ENCODE data around the gene GAD1. TPM values are rescaled to one million over a fixed set of nuclear protein-coding genes. Genes with fewer than 3 reads are reported as not detected.

GAD1 gene
- total RNA-seq, 1 experiment from 2014 or later = 2.5 TPM

GRCh38 chr2:170817093-170818035 lies 677 bp downstream of the GAD1 start:
- H3K27me3 Mint-ChIP-seq (ENCODE audit: low read depth) = peaks cover 96% of the 10 kb centered on the region
- no peak overlapping the region for H3K27ac Mint-ChIP-seq
- H3K9me3 Mint-ChIP-seq = no peaks in the 10 kb centered on the region
- peaks cover 65% of the 10 kb centered on the region for H3K4me1 Mint-ChIP-seq
- peak overlapping the region; percentile 84 for H3K4me3 Mint-ChIP-seq
- ATAC-seq (no peak), DNase-seq (ENCODE audit: low spot score) (peak; percentile 46)
- no peak for TF ChIP-seq ZSCAN18 (CRISPR knock-in tag; IDR thresholded peaks at IDR 0.05)
- no peak for TF ChIP-seq ATF6 (CRISPR knock-in tag; IDR thresholded peaks at IDR 0.05)
- TF ChIP-seq TEAD4 (CRISPR knock-in tag; IDR thresholded peaks at IDR 0.05) = no peak
- no peak for TF ChIP-seq NR3C1 (CRISPR knock-in tag; conservative IDR thresholded peaks at IDR 0.05; ENCODE audit: low read depth)
- H3K36me3 Mint-ChIP-seq = no peaks in the 10 kb centered on the region
- ChIA-PET POLR2A (no interaction called here), CTCF (interaction anchor here (0.8 to 7.0 kb wide), 21 partner anchors 47 to 582 kb away, joined by 3 to 92 read pairs (median 7); partner anchors contain the start of genes ERICH2, GORASP2 and SP5)

GRCh38 chr2:170818036-170818751 lies 1.5 kb downstream of the GAD1 start:
- H3K4me1 Mint-ChIP-seq = peaks cover 64% of the 10 kb centered on the region
- no peak overlapping the region for H3K27ac Mint-ChIP-seq
- H3K9me3 Mint-ChIP-seq = no peaks in the 10 kb centered on the region
- ATAC-seq (peak; percentile 4), DNase-seq (ENCODE audit: low spot score) (peak; percentile 63)
- ChIA-PET CTCF (interaction anchor here (0.6 to 7.0 kb wide), 11 partner anchors 27 to 494 kb away, joined by 3 to 76 read pairs (median 6); partner anchors contain the start of gene GORASP2), POLR2A (no interaction called here)
- H3K27me3 Mint-ChIP-seq (ENCODE audit: low read depth) = peaks cover 100% of the 10 kb centered on the region
- no peaks in the 10 kb centered on the region for H3K36me3 Mint-ChIP-seq
- peak overlapping the region; percentile 84 for H3K4me3 Mint-ChIP-seq
- TF ChIP-seq ZNF532 (CRISPR knock-in tag; IDR thresholded peaks at IDR 0.05; ENCODE audit: borderline replicate concordance) (no peak), NFE2L1 (CRISPR knock-in tag; IDR thresholded peaks at IDR 0.05) (no peak), E2F4 (CRISPR knock-in tag; IDR thresholded peaks at IDR 0.05; ENCODE audit: borderline replicate concordance, low read depth) (no peak), E2F1 (CRISPR knock-in tag; IDR thresholded peaks at IDR 0.05) (no peak), ETV6 (CRISPR knock-in tag; IDR thresholded peaks at IDR 0.05) (no peak), GRHL2 (CRISPR knock-in tag; IDR thresholded peaks at IDR 0.05; ENCODE audit: insufficient replicate concordance, severe bottlenecking) (no peak), FOXK1 (CRISPR knock-in tag; IDR thresholded peaks at IDR 0.05) (0 out of 2 replicates have a peak, but pooled peaks have one; percentile 29), USF1 (CRISPR knock-in tag; IDR thresholded peaks at IDR 0.05) (no peak), SP1 (CRISPR knock-in tag; conservative IDR thresholded peaks at IDR 0.05) (no peak), NR1H2 (CRISPR knock-in tag; IDR thresholded peaks at IDR 0.05) (no peak), NR2C2 (CRISPR knock-in tag; IDR thresholded peaks at IDR 0.05) (no peak), ZBTB21 (CRISPR knock-in tag; IDR thresholded peaks at IDR 0.05; ENCODE audit: borderline replicate concordance) (no peak), PREB (CRISPR knock-in tag; IDR thresholded peaks at IDR 0.05; ENCODE audit: borderline replicate concordance) (no peak)

Data from WTC11 (cell line).